PFSK-1 (cell line): Measurements from ENCODE around the gene KRT23.

Experiments used
- FOXP2 ChIP-seq: optimal IDR thresholded peaks from 2 replicates; pipeline ENCODE3; 2011; ENCODE audit warnings: borderline replicate concordance, control low read depth, inconsistent platforms; ENCODE audit not compliant: insufficient read depth; ENCODE audit errors: extremely low read length, extremely low read depth
- POLR2AphosphoS5 ChIP-seq: IDR thresholded peaks from 2 replicates; pipeline ENCODE4 v1.6.1; 2012; ENCODE audit warnings: low read depth, mild to moderate bottlenecking, control low read depth, low read length, moderate library complexity
- SIN3A ChIP-seq: IDR thresholded peaks from 2 replicates; pipeline ENCODE4 v1.6.1; 2012; ENCODE audit warnings: mild to moderate bottlenecking, low read length, moderate library complexity, borderline replicate concordance; ENCODE audit not compliant: insufficient read depth
- TAF1 ChIP-seq: IDR thresholded peaks from 2 replicates; pipeline ENCODE4 v1.6.1; 2012; ENCODE audit warnings: low read length, control low read depth, borderline replicate concordance; ENCODE audit not compliant: insufficient read depth
- TF ChIP-seq, protein P1 (sequence below), 2 experiments: IDR thresholded peaks; 2 replicates each; pipeline versions ENCODE4 v1.6.1 to v1.8.0; 2011 to 2012; ENCODE audit warnings: low read depth in 2 of 2, low read length in 2 of 2, control low read depth in 1 of 2, inconsistent platforms in 1 of 2, mild to moderate bottlenecking in 1 of 2, moderate library complexity in 1 of 2; ENCODE audit not compliant: insufficient read depth in 1 of 2

KRT23 gene

GRCh38 chr17:40936976-40937375, 470 bp downstream of the KRT23 start:
- TF ChIP-seq TAF1: no peak
- no peak for TF ChIP-seq SIN3A
- no peak for TF ChIP-seq POLR2AphosphoS5
- TF ChIP-seq FOXP2: no peak
- TF ChIP-seq, protein P1, sequence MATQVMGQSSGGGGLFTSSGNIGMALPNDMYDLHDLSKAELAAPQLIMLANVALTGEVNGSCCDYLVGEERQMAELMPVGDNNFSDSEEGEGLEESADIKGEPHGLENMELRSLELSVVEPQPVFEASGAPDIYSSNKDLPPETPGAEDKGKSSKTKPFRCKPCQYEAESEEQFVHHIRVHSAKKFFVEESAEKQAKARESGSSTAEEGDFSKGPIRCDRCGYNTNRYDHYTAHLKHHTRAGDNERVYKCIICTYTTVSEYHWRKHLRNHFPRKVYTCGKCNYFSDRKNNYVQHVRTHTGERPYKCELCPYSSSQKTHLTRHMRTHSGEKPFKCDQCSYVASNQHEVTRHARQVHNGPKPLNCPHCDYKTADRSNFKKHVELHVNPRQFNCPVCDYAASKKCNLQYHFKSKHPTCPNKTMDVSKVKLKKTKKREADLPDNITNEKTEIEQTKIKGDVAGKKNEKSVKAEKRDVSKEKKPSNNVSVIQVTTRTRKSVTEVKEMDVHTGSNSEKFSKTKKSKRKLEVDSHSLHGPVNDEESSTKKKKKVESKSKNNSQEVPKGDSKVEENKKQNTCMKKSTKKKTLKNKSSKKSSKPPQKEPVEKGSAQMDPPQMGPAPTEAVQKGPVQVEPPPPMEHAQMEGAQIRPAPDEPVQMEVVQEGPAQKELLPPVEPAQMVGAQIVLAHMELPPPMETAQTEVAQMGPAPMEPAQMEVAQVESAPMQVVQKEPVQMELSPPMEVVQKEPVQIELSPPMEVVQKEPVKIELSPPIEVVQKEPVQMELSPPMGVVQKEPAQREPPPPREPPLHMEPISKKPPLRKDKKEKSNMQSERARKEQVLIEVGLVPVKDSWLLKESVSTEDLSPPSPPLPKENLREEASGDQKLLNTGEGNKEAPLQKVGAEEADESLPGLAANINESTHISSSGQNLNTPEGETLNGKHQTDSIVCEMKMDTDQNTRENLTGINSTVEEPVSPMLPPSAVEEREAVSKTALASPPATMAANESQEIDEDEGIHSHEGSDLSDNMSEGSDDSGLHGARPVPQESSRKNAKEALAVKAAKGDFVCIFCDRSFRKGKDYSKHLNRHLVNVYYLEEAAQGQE (IDR thresholded peaks at IDR 0.05; ENCODE audit: insufficient read depth in 1 of 2, low read depth in 2 of 2, low read length in 2 of 2): no peak

- no peak for TF ChIP-seq FOXP2
- no peak for TF ChIP-seq TAF1
- TF ChIP-seq SIN3A: no peak
- TF ChIP-seq, protein P1 (IDR thresholded peaks at IDR 0.05; ENCODE audit: insufficient read depth in 1 of 2, low read depth in 2 of 2, low read length in 2 of 2): no peak
- no peak for TF ChIP-seq POLR2AphosphoS5
Observed at GRCh38 chr17:40936437-40936971, 942 bp downstream of the KRT23 start.

DNA sequence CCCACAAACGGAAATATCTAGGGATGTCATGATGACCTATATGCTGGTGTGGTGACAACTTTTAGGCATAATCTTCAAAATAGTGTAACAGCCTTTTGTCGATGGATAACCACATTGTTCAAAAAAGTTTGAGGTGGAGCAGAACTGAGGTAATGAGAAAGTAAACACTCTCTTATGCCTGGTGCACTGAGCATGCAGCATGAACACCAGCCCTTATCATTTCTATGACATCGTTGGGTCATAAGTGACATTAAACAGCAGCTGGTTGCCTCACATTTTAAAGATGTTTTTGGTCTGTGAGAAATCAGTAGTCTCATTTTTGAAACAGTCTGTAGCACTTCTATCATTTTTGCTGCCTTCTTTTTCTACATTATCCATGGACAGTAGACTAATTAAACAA, 1.8 kb downstream of the KRT23 start:
- no peak for TF ChIP-seq TAF1
- TF ChIP-seq, protein P1 (IDR thresholded peaks at IDR 0.05; ENCODE audit: insufficient read depth in 1 of 2, low read depth in 2 of 2, low read length in 2 of 2): no peak
- no peak for TF ChIP-seq SIN3A
- TF ChIP-seq FOXP2: no peak
- no peak for TF ChIP-seq POLR2AphosphoS5

DNA sequence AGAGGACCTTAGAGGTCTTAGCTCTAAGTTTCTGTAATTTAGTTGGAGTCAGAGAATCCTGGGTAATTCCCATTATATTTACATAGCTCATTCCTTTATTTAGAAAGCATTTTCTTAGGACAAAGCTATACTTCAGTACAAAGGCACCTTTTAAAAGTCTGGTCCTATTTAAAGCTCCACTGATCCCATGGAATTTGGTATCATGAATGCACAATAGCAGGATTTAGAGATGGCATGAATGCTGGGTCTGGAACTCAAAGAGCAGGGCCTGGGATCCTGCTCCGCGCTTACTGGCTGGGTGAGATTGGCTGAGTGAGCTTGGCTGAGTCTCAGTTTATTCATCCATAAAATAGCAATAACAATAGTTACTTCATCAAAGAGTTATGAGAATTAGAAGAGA, 4.8 kb downstream of the KRT23 start:
- TF ChIP-seq SIN3A (no peak), FOXP2 (no peak), TAF1 (no peak)
- TF ChIP-seq, protein P1 (IDR thresholded peaks at IDR 0.05; ENCODE audit: insufficient read depth in 1 of 2, low read depth in 2 of 2, low read length in 2 of 2): no peak

DNA sequence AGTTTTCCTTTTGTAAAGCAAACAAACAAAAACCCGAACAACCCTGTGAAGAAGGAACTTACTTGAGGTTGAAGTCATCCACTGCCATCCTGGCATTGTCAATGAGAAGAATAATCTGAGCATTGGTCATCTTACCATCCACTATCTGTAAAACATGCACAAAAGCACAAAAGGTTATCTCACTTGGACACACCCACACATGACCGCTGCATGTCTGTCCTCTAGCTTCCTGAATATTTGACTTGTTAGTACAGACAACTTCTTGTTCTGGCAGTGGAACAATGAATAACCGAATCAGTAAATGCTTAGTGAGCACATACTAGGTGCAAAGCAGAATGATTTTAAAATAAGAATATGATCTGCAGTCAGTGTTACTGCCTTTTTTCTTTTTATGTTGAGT, 6.1 kb downstream of the KRT23 start:
- TF ChIP-seq, protein P1 (IDR thresholded peaks at IDR 0.05; ENCODE audit: insufficient read depth in 1 of 2, low read depth in 2 of 2, low read length in 2 of 2): no peak
- TF ChIP-seq FOXP2 (no peak), SIN3A (no peak), TAF1 (no peak), POLR2AphosphoS5 (no peak)
